Measurements from ENCODE around the gene ZDHHC11. TPM values are rescaled to one million over a fixed set of nuclear protein-coding genes. Genes with fewer than 3 reads are reported as not detected.
A peak's percentile ranks its signal among the peaks of the same experiment; 100 is the strongest.
"Not testable (repeated sequence)": the region's sequence is repeated elsewhere in the genome, so short reads cannot be mapped to it uniquely, and the experiment has no call there.

Gene ZDHHC11
- total and polyA plus RNA-seq, 9 donors, result 1.1 to 25.6 (median 4.7) TPM

GRCh38 chr5:751496-751895 lies 99.3 kb downstream of the ZDHHC11 start:
- Histone ChIP-seq H3K36me3 (no peaks in the 10 kb centered on the region), H3K27ac (no peak overlapping the region), H3K27me3 (no peaks in the 10 kb centered on the region), H3K9me3 (no peaks in the 10 kb centered on the region), H3K4me3 (no peak overlapping the region), H3K4me1 (ENCODE audit: insufficient read depth) (no peaks in the 10 kb centered on the region)
- intact Hi-C loops (cut with DNase I), result no loop called here
- no peak for TF ChIP-seq EP300 (IDR thresholded peaks at IDR 0.05)
- TF ChIP-seq POLR2A (IDR thresholded peaks at IDR 0.05), result no peak
- no peak for TF ChIP-seq CTCF (IDR thresholded peaks at IDR 0.05)
- WGBS, 3 donors, result 71 to 87% methylated on average over 12 to 13 of the region's 13 CpGs; no CpG with 5 or more reads in 1 of the 3 donors
- no peak for DNase-seq

GRCh38 chr5:750226-750625 lies 100.6 kb downstream of the ZDHHC11 start:
- DNase-seq; H3K36me3 ChIP-seq; H3K4me1 ChIP-seq (ENCODE audit: insufficient read depth); H3K27me3 ChIP-seq; H3K27ac ChIP-seq; H3K9me3 ChIP-seq; intact Hi-C loops (cut with DNase I); H3K4me3 ChIP-seq: not testable (repeated sequence)
- WGBS, 3 donors, result 78 to 80% (median 80%) methylated on average over 17 to 19 of the region's 19 CpGs

DNA sequence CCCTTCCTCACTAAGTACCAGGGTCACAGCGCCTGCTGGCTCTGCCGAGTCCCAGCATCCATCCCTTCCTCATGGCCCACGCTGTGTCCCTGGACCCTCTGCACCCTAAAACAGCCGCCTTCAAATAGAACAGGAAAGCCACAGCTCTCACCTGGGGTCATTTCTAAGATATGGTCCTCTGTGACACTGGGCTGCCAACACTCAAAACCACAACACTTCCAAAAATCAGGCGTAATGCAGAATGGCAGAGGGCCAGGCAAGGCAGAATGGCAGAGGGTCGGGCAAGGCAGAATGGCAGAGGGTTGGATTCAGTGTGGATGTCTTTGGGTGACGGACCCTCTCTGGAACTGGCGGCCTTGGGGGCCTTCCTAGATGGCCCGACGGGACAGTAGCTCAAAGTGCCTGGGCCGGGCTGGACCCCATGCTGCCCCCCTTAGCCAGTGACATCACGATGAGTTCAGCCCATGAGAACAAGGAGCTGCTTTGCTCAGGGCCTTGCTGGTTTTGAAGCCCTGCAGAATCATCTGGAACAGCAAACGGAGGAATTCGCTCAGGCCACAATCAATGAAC lies 101.6 kb downstream of the ZDHHC11 start:
- no peak overlapping the region for H3K4me3 ChIP-seq
- H3K4me1 ChIP-seq (ENCODE audit: insufficient read depth), result no peaks in the 10 kb centered on the region
- no peaks in the 10 kb centered on the region for H3K9me3 ChIP-seq
- peak in 1 of 5 donors; percentile 1 for DNase-seq
- WGBS, 3 donors, result 88 to 94% (median 92%) methylated on average over 10 to 14 of the region's 14 CpGs
- H3K36me3 ChIP-seq, result no peaks in the 10 kb centered on the region
- no peak overlapping the region for H3K27ac ChIP-seq
- TF ChIP-seq CTCF (IDR thresholded peaks at IDR 0.05) (no peak), EP300 (IDR thresholded peaks at IDR 0.05) (no peak), POLR2A (IDR thresholded peaks at IDR 0.05) (no peak)
- H3K27me3 ChIP-seq, result no peaks in the 10 kb centered on the region
- intact Hi-C loops (cut with DNase I), result no loop called here

- H3K36me3 ChIP-seq; H3K9me3 ChIP-seq; H3K27me3 ChIP-seq; intact Hi-C loops (cut with DNase I); H3K27ac ChIP-seq; H3K4me3 ChIP-seq; H3K4me1 ChIP-seq (ENCODE audit: insufficient read depth): not testable (repeated sequence)
- peak in 1 of 5 donors; percentile 5 for DNase-seq
- WGBS, 3 donors, result 71 to 88% (median 77%) methylated on average over 12 to 18 of the region's 18 CpGs
These were observed 102.5 kb downstream of the ZDHHC11 start for GRCh38 chr5:748011-748980.

DNA sequence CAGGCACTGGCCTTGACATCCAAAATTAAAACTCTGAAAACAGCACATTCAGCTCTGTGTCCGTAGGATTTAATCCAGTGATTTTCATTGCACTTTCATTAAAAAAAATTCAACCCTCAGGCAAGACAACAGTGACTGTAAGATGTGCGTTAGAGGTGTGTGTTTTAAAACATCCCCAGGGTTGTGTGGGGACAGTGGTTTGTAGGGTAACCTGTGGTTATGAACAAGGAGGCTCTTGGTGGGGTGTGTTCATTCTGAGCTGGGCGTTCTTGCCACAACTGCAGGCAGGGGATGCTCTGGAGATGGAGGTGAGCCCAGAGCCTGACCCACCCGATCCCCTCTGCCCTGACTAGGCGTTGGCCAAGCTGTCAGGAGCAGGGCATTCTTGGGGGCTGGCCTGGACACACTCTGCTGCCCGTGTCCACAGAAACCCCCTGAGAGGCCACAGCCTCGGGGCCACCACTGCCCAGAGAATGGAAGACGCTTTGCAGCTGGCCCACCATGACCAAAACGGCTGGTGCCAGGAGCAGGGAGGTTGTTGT lies 103.4 kb downstream of the ZDHHC11 start:
- intact Hi-C loops (cut with DNase I), result loop anchor here in 2 of 4 donors (2.0 kb wide), 1 partner anchor 93 kb away; no protein-coding TSS in a partner anchor
- not testable (repeated sequence) for DNase-seq; H3K27me3 ChIP-seq; H3K27ac ChIP-seq; H3K36me3 ChIP-seq; H3K4me3 ChIP-seq; H3K4me1 ChIP-seq (ENCODE audit: insufficient read depth); H3K9me3 ChIP-seq
- 77 to 85% (median 80%) methylated on average over 5 of the region's 9 CpGs for WGBS, 3 donors
